ENCODE results near the gene CDC42EP2.

CDC42EP2 gene

DNA sequence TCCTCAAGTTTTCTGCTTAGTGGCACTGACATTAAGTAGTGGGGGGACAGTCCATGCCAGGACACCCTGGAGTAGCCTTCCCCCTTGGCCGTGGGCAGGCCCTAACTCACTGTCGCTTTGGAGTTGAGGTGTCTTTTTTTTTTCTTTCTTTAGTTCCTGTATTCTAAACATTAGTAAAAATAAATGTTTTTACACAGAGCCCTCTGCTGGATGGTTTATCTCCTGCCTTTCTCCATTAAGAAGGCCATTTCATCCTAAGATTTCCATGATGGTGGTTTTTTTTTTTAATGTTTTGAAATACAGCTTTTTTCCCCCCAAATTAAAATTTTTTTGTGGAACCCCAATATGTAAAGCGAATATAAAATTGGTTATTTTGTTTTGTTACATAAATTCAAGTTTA lies 38.1 kb downstream of the CDC42EP2 start:
- peak; percentile 48 for DNase-seq (ENCODE audit: low read depth)
- Histone ChIP-seq H3K4me3 (ENCODE audit: low read length) (no peak overlapping the region), H3K9me3 (ENCODE audit: control insufficient read depth, low read length) (no peaks in the 10 kb centered on the region), H3K36me3 (ENCODE audit: control insufficient read depth, insufficient read depth, low read length, severe bottlenecking) (peaks cover 55% of the 10 kb centered on the region), H3K9ac (ENCODE audit: low read length) (no peak overlapping the region), H3K27me3 (replicated peaks; ENCODE audit: control insufficient read depth, insufficient read depth, low read length) (peaks cover 12% of the 10 kb centered on the region), H3K4me1 (ENCODE audit: control insufficient read depth, insufficient read depth, low read length) (peaks cover 13% of the 10 kb centered on the region)

DNA sequence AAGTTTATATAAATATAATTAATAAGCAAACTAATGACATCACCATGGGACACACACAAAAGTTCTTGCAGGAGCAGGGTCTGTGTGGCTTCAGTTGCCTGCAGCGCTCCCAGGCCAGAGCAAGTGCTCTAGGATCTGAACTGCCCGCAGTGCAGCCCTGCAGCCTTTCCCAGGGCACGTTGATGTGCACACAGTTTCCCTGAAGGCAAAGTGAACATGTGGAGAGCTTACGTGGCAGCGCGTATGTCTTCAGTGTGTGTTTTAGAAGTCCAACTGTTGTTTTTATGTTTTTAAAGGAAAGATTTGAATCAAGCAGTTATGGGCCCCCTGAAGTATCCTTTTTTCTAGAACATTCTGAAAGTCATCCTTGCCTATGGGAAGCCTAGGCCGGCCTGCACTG lies 38.7 kb downstream of the CDC42EP2 start:
- H3K4me1 ChIP-seq (ENCODE audit: control insufficient read depth, insufficient read depth, low read length), result peaks cover 16% of the 10 kb centered on the region
- peak overlapping the region; percentile 55 for H3K9ac ChIP-seq (ENCODE audit: low read length)
- peak overlapping the region; percentile 81 for H3K4me3 ChIP-seq (ENCODE audit: low read length)
- no peak for DNase-seq (ENCODE audit: low read depth)
- H3K36me3 ChIP-seq (ENCODE audit: control insufficient read depth, insufficient read depth, low read length, severe bottlenecking), result peaks cover 49% of the 10 kb centered on the region
- no peaks in the 10 kb centered on the region for H3K9me3 ChIP-seq (ENCODE audit: control insufficient read depth, low read length)
- peaks cover 12% of the 10 kb centered on the region for H3K27me3 ChIP-seq (replicated peaks; ENCODE audit: control insufficient read depth, insufficient read depth, low read length)

- H3K36me3 ChIP-seq (ENCODE audit: control insufficient read depth, insufficient read depth, low read length, severe bottlenecking), result peaks cover 44% of the 10 kb centered on the region
- no peak for DNase-seq (ENCODE audit: low read depth)
- H3K9ac ChIP-seq (ENCODE audit: low read length), result peak overlapping the region; percentile 55
- peaks cover 12% of the 10 kb centered on the region for H3K27me3 ChIP-seq (replicated peaks; ENCODE audit: control insufficient read depth, insufficient read depth, low read length)
- H3K9me3 ChIP-seq (ENCODE audit: control insufficient read depth, low read length), result no peaks in the 10 kb centered on the region
- peak overlapping the region; percentile 81 for H3K4me3 ChIP-seq (ENCODE audit: low read length)
- peaks cover 16% of the 10 kb centered on the region for H3K4me1 ChIP-seq (ENCODE audit: control insufficient read depth, insufficient read depth, low read length)
Observed at GRCh38 chr11:65353900-65354264, 39.2 kb downstream of the CDC42EP2 start.

DNA sequence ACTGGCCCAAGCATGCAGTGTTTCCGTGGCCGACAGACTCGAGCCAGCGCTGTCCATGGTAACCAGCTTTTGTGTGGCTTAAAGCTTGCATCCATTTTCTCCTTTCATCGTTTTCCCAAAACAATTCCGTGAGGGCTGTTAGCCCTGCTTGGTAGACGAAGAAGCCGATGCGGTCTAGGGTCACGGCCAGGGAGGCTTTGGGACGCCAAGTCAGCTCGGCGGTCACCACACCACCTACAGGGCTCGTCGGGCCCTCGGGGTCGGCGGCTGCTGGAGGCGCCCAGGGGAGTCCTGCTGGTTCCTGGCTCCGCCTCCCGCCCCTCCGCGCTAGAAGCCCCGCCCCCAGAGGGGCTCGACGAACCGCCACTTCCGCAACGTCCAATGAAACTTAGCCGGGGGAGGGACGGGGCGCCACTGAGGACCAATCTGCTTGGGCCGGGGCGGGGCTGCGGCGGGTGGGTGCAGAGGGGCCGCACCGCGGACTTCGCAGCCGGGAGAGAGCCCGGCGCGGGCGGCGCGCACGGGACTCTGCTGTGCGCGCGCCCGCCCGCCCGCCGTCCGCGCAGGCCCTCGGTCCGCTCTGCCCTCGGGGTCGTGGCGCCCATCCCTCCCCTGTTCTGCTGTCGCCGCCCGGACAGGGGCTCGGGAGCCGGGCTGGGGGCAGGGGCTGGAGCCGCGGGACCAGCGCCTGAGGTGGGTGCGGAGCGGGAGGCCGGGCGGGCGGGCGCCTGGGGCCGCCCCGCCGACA lies 39.8 kb downstream of the CDC42EP2 start, which contains the start of gene TIGD3:
TIGD3 (plus strand) TSS at position 487 of the 748 bp plus-strand sequence. CDS start 1,058 bp downstream, outside the sequence.
- DNase-seq (ENCODE audit: low read depth), result peak; percentile 99
- H3K4me3 ChIP-seq (ENCODE audit: low read length), result peak within 1 kb of the TSS; percentile 81
- H3K4me1 ChIP-seq (ENCODE audit: control insufficient read depth, insufficient read depth, low read length), result peaks cover 16% of the 10 kb centered on the region

DNA sequence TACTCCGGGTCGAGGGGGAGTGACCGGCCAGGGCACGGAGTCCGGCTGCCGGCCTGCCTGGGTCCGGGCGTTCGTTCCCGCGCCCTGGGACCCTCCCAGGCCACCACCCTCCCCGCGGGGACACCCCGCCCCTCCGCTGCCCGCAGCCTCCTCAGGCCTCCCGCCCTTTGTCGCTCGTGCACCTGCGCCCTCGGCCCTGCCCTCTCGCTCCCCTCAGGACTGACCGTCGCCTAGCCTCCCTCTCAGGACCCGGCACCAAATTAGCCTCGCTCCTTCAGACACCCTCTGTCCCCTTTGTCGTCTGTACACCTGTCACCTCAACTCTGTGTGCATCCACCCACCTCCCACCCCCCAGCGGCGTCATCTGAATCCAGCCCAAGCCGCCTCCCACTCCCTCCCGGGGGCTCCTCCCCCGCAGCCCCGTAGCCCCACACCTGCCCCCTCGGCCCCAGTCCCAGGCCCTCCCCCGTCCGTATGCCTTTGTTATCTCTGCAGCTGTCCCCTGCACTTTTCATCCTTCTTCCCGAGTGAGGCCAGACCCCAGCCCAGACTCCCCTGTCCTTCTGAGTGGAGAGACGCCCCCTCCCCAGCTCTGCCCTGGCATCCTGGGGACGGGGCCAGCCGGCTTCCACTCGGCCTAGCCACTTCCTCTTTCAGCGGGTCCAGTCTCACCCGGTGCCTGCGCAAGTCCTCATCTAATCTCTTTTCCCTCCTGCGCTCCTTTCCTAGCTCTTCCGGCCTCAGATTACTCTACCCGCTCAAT lies 40.5 kb downstream of the CDC42EP2 start:
- H3K4me1 ChIP-seq (ENCODE audit: control insufficient read depth, insufficient read depth, low read length), result peaks cover 16% of the 10 kb centered on the region
- no peak for DNase-seq (ENCODE audit: low read depth)
- peaks cover 12% of the 10 kb centered on the region for H3K27me3 ChIP-seq (replicated peaks; ENCODE audit: control insufficient read depth, insufficient read depth, low read length)
- H3K9me3 ChIP-seq (ENCODE audit: control insufficient read depth, low read length), result no peaks in the 10 kb centered on the region
- H3K9ac ChIP-seq (ENCODE audit: low read length), result peak overlapping the region; percentile 59
- peak overlapping the region; percentile 81 for H3K4me3 ChIP-seq (ENCODE audit: low read length)
- H3K36me3 ChIP-seq (ENCODE audit: control insufficient read depth, insufficient read depth, low read length, severe bottlenecking), result peaks cover 32% of the 10 kb centered on the region

More for the DNA sequence above, 39.8 kb downstream of the CDC42EP2 start, which contains the start of gene TIGD3:
- Histone ChIP-seq H3K9me3 (ENCODE audit: control insufficient read depth, low read length) (no peaks in the 10 kb centered on the region), H3K9ac (ENCODE audit: low read length) (peak within 1 kb of the TSS; percentile 59), H3K36me3 (ENCODE audit: control insufficient read depth, insufficient read depth, low read length, severe bottlenecking) (peaks cover 39% of the 10 kb centered on the region), H3K27me3 (replicated peaks; ENCODE audit: control insufficient read depth, insufficient read depth, low read length) (peaks cover 12% of the 10 kb centered on the region)

GRCh38 chr11:65355776-65356393 lies 41.2 kb downstream of the CDC42EP2 start:
- Histone ChIP-seq H3K4me3 (ENCODE audit: low read length) (peak overlapping the region; percentile 14), H3K27me3 (replicated peaks; ENCODE audit: control insufficient read depth, insufficient read depth, low read length) (peaks cover 12% of the 10 kb centered on the region), H3K9me3 (ENCODE audit: control insufficient read depth, low read length) (no peaks in the 10 kb centered on the region), H3K4me1 (ENCODE audit: control insufficient read depth, insufficient read depth, low read length) (peaks cover 16% of the 10 kb centered on the region), H3K9ac (ENCODE audit: low read length) (peak overlapping the region; percentile 19), H3K36me3 (ENCODE audit: control insufficient read depth, insufficient read depth, low read length, severe bottlenecking) (peaks cover 25% of the 10 kb centered on the region)
- DNase-seq (ENCODE audit: low read depth), result peak; percentile 6

DNA sequence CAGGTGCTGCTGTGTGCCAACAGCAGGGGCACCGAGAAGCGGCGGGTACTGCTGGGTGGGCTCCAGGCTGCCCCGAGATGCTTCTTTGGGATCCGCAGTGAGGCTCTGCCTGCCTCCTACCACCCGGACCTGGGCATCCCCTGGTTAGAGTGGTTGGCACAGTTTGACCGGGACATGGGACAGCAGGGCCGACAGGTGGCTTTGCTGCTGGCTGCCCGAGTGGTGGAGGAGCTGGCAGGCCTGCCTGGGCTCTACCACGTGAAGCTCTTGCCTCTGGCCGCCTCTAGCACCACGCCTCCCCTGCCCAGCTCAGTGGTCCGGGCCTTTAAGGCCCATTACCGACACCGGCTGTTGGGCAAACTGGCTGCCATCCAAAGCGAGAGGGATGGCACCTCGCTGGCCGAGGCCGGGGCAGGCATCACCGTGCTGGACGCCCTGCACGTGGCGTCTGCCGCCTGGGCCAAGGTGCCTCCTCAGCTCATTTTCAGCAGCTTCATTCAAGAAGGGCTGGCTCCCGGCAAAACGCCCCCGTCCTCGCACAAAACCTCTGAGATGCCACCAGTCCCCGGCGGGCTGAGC lies 41.8 kb downstream of the CDC42EP2 start:
- H3K9me3 ChIP-seq (ENCODE audit: control insufficient read depth, low read length), result no peaks in the 10 kb centered on the region
- no peak overlapping the region for H3K4me3 ChIP-seq (ENCODE audit: low read length)
- peaks cover 19% of the 10 kb centered on the region for H3K36me3 ChIP-seq (ENCODE audit: control insufficient read depth, insufficient read depth, low read length, severe bottlenecking)
- peak overlapping the region; percentile 19 for H3K9ac ChIP-seq (ENCODE audit: low read length)
- no peak for DNase-seq (ENCODE audit: low read depth)
- H3K4me1 ChIP-seq (ENCODE audit: control insufficient read depth, insufficient read depth, low read length), result peaks cover 16% of the 10 kb centered on the region
- H3K27me3 ChIP-seq (replicated peaks; ENCODE audit: control insufficient read depth, insufficient read depth, low read length), result peaks cover 12% of the 10 kb centered on the region

- H3K4me3 ChIP-seq (ENCODE audit: low read length), result no peak overlapping the region
- H3K36me3 ChIP-seq (ENCODE audit: control insufficient read depth, insufficient read depth, low read length, severe bottlenecking), result peaks cover 6% of the 10 kb centered on the region
- no peaks in the 10 kb centered on the region for H3K9me3 ChIP-seq (ENCODE audit: control insufficient read depth, low read length)
- H3K4me1 ChIP-seq (ENCODE audit: control insufficient read depth, insufficient read depth, low read length), result peaks cover 16% of the 10 kb centered on the region
- H3K9ac ChIP-seq (ENCODE audit: low read length), result no peak overlapping the region
- no peak for DNase-seq (ENCODE audit: low read depth)
- H3K27me3 ChIP-seq (replicated peaks; ENCODE audit: control insufficient read depth, insufficient read depth, low read length), result peaks cover 12% of the 10 kb centered on the region
Observed at GRCh38 chr11:65357856-65358356, 43.2 kb downstream of the CDC42EP2 start.

DNA sequence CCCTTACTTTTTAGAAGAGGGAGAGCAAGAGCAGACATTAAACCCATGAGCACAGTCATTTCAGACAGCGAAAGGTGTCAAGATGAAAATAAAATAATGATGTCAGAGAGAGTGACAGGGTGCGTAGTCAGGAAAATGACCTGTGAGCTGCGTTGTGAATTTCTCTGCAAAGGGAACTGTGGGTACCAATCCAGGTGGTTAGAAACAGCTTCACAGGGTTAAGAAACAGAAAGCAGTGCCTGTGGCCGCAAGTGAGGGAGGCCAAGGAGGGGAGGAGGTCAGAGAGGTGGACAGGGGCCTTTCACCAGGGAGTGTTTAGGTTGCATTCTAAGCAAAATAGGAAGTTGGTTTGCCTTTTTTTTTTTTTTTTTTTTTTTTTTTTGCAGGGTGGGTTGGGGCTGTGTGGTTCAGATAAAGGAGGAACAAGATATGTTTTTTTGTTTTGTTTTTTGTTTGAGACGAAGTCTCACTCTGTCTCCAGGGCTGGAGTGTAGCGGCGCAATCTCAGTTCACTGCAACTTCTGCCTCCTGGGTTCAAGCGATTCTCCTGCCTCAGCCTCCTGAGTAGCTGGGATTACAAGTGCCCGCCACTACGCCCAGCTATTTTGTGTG lies 47.8 kb downstream of the CDC42EP2 start:
- no peak for DNase-seq (ENCODE audit: low read depth)
- no peak overlapping the region for H3K9ac ChIP-seq (ENCODE audit: low read length)
- H3K9me3 ChIP-seq (ENCODE audit: control insufficient read depth, low read length), result no peaks in the 10 kb centered on the region
- no peaks in the 10 kb centered on the region for H3K27me3 ChIP-seq (replicated peaks; ENCODE audit: control insufficient read depth, insufficient read depth, low read length)
- peaks cover 11% of the 10 kb centered on the region for H3K4me1 ChIP-seq (ENCODE audit: control insufficient read depth, insufficient read depth, low read length)
- H3K4me3 ChIP-seq (ENCODE audit: low read length), result no peak overlapping the region
- H3K36me3 ChIP-seq (ENCODE audit: control insufficient read depth, insufficient read depth, low read length, severe bottlenecking), result no peaks in the 10 kb centered on the region

DNA sequence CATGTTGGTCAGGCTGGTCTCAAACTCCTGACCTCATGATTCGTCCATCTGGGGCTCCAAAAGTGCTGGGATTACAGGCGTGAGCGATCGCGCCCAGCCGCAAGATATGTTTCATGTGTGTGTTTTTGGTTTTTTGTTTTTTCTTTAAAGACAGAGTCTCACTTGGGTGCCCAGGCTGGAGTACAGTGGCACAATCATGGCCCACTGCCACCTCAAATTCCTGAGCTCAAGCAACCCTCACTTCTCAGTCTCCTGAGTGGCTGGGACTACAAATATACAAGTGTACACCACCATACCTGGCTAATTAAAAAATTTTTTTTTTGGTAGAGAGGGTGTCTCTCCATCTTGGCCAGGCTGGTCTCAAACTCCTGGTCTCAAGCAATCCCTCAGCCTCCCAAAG lies 48.3 kb downstream of the CDC42EP2 start:
- H3K9ac ChIP-seq (ENCODE audit: low read length), result no peak overlapping the region
- DNase-seq (ENCODE audit: low read depth), result no peak
- no peaks in the 10 kb centered on the region for H3K9me3 ChIP-seq (ENCODE audit: control insufficient read depth, low read length)
- H3K36me3 ChIP-seq (ENCODE audit: control insufficient read depth, insufficient read depth, low read length, severe bottlenecking), result no peaks in the 10 kb centered on the region
- no peaks in the 10 kb centered on the region for H3K27me3 ChIP-seq (replicated peaks; ENCODE audit: control insufficient read depth, insufficient read depth, low read length)
- peaks cover 6% of the 10 kb centered on the region for H3K4me1 ChIP-seq (ENCODE audit: control insufficient read depth, insufficient read depth, low read length)
- H3K4me3 ChIP-seq (ENCODE audit: low read length), result no peak overlapping the region
